GM21381 (cell line): Measurements from ENCODE around the gene FASTK.

ENCODE experiments used
- ATAC-seq: cut with Tn5 transposase; IDR thresholded peaks from one replicate; pipeline ENCODE4 v1.9.1; 2021; ENCODE audit warnings: mild to moderate bottlenecking, moderate library complexity; ENCODE audit not compliant: unreplicated experiment

The FASTK gene

GRCh38 chr7:151100921-151101320 is 20.3 kb upstream of the FASTK start:
- ATAC-seq, result no peak

GRCh38 chr7:151099486-151100211 is 19.0 kb upstream of the FASTK start:
- no peak for ATAC-seq

- no peak for ATAC-seq
Observed at GRCh38 chr7:151095828-151096475, 15.3 kb upstream of the FASTK start.

- no peak for ATAC-seq
Observed at GRCh38 chr7:151095123-151095797, 14.7 kb upstream of the FASTK start.

GRCh38 chr7:151094675-151095074 is 14.1 kb upstream of the FASTK start:
- ATAC-seq, result no peak

GRCh38 chr7:151093748-151094147 is 13.1 kb upstream of the FASTK start:
- ATAC-seq, result no peak

- ATAC-seq, result no peak
Observed at GRCh38 chr7:151091988-151092387, 11.4 kb upstream of the FASTK start.

- ATAC-seq, result no peak
Observed at GRCh38 chr7:151091431-151091830, 10.8 kb upstream of the FASTK start.

GRCh38 chr7:151091003-151091402 is 10.4 kb upstream of the FASTK start:
- no peak for ATAC-seq

GRCh38 chr7:151089893-151090730 is 9.5 kb upstream of the FASTK start:
- ATAC-seq, result no peak

- no peak for ATAC-seq
Observed at GRCh38 chr7:151088856-151089699, 8.5 kb upstream of the FASTK start.

GRCh38 chr7:151088019-151088855 is 7.6 kb upstream of the FASTK start:
- no peak for ATAC-seq

GRCh38 chr7:151087245-151088018 is 6.8 kb upstream of the FASTK start:
- peak; percentile 19 for ATAC-seq

- no peak for ATAC-seq
Observed at GRCh38 chr7:151086802-151087244, 6.2 kb upstream of the FASTK start.

GRCh38 chr7:151085691-151086620 is 5.3 kb upstream of the FASTK start, which contains the start of gene AGAP3:
TSS of gene AGAP3 (plus strand) at chr7:151086475. CDS start at chr7:151086742, 267 bp downstream.
- peak; percentile 37 for ATAC-seq

GRCh38 chr7:151085329-151085690 is 4.7 kb upstream of the FASTK start:
- ATAC-seq, result no peak

GRCh38 chr7:151083824-151084160 is 3.2 kb upstream of the FASTK start:
- no peak for ATAC-seq
